PFSK-1 (cell line): ENCODE data around the gene ACER2.
A peak's percentile ranks its signal among the peaks of the same experiment; 100 is the strongest.

Experiments
- POLR2AphosphoS5 ChIP-seq: IDR thresholded peaks from 2 replicates; pipeline ENCODE4 v1.6.1; 2012; ENCODE audit warnings: low read depth, mild to moderate bottlenecking, control low read depth, low read length, moderate library complexity
- TAF1 ChIP-seq: IDR thresholded peaks from 2 replicates; pipeline ENCODE4 v1.6.1; 2012; ENCODE audit warnings: low read length, control low read depth, borderline replicate concordance; ENCODE audit not compliant: insufficient read depth

DNA sequence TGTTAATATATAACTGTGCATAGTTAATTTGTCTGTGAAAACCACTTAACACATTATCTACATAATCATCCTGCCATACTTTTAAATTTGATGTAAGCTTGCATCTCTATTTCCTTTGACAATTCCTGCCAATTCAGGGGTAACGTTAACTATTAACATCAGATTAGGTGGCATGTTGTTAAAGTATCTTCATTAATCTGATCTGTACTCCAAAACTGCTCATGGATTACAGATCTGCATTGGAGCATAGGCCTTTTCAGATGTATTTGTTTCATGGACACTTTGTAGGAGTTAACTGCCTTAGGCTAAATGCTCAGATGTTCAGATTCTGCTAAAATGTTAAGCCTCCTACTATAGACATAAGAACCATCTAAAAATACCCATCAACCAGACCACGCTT is 31.9 kb upstream of the ACER2 start:
- TF ChIP-seq POLR2AphosphoS5: peak; percentile 33; the same call in 1 of the 2 replicates
- no peak for TF ChIP-seq TAF1
